Right forelimb (tissue), 1 donor: ENCODE data around the gene TSPAN11.

ENCODE experiments used
- DNase-seq: peaks from one replicate; pipeline ENCODE4 v3.0.0-alpha.2; 2018

The TSPAN11 gene

GRCh38 chr12:30980955-30981662, 54.6 kb downstream of the TSPAN11 start:
- no peak for DNase-seq

- DNase-seq, result no peak
Measured at GRCh38 chr12:30982413-30982812, 55.9 kb downstream of the TSPAN11 start.

GRCh38 chr12:30985814-30986452, 59.4 kb downstream of the TSPAN11 start:
- DNase-seq, result peak; percentile 72

- DNase-seq, result no peak
Measured at GRCh38 chr12:30988086-30988485, 61.5 kb downstream of the TSPAN11 start.

GRCh38 chr12:30988646-30989286, 62.2 kb downstream of the TSPAN11 start:
- no peak for DNase-seq

- no peak for DNase-seq
Measured at GRCh38 chr12:30989754-30990153, 63.2 kb downstream of the TSPAN11 start.

GRCh38 chr12:30990316-30990715, 63.8 kb downstream of the TSPAN11 start:
- DNase-seq, result no peak

- no peak for DNase-seq
Measured at GRCh38 chr12:30990776-30991175, 64.2 kb downstream of the TSPAN11 start.

GRCh38 chr12:30991466-30991865, 64.9 kb downstream of the TSPAN11 start:
- DNase-seq, result no peak

GRCh38 chr12:30992381-30992780, 65.8 kb downstream of the TSPAN11 start:
- no peak for DNase-seq

- DNase-seq, result no peak
Measured at GRCh38 chr12:30993766-30994165, 67.2 kb downstream of the TSPAN11 start.

GRCh38 chr12:30994274-30994673, 67.7 kb downstream of the TSPAN11 start:
- DNase-seq, result no peak

- DNase-seq, result no peak
Measured at GRCh38 chr12:30996255-30996654, 69.7 kb downstream of the TSPAN11 start.

- DNase-seq, result no peak
Measured at GRCh38 chr12:30996752-30997151, 70.2 kb downstream of the TSPAN11 start.

GRCh38 chr12:30997685-30998440, 71.3 kb downstream of the TSPAN11 start:
- DNase-seq, result no peak

- DNase-seq, result no peak
Measured at GRCh38 chr12:30999011-30999410, 72.5 kb downstream of the TSPAN11 start.

- no peak for DNase-seq
Measured at GRCh38 chr12:30999723-31000122, 73.2 kb downstream of the TSPAN11 start.

- peak; percentile 11 for DNase-seq
Measured at GRCh38 chr12:31000751-31001150, 74.2 kb downstream of the TSPAN11 start.

GRCh38 chr12:31001581-31002360, 75.2 kb downstream of the TSPAN11 start:
- DNase-seq, result peak; percentile 28

- DNase-seq, result peak; percentile 36
Measured at GRCh38 chr12:31002361-31002725, 75.8 kb downstream of the TSPAN11 start.

- DNase-seq, result peak; percentile 38
Measured at GRCh38 chr12:31002999-31003398, 76.5 kb downstream of the TSPAN11 start.

GRCh38 chr12:31003861-31004640, 77.5 kb downstream of the TSPAN11 start:
- peak; percentile 39 for DNase-seq
